Astrocyte of the cerebellum (primary cell): Measurements from ENCODE around the gene ADAMTS17.

ENCODE experiments used
- DNase-seq: peaks from one replicate; pipeline ENCODE4 v3.0.0-alpha.2; 2011; ENCODE audit warnings: low read depth
- H3K4me3 ChIP-seq: 2 replicates; pipeline ENCODE4 v1.5.1; 2011; ENCODE audit warnings: mild to moderate bottlenecking, low read depth, low read length, moderate library complexity
- in situ Hi-C: cut with HindIII; loops from 2 replicates; pipeline ENCODE4 v1.10.0; 2017; ENCODE audit warnings: low sequenced_read_pairs
- TF ChIP-seq, protein P1 (sequence below): IDR thresholded peaks from 2 replicates; pipeline ENCODE4 v1.5.1; 2012; ENCODE audit warnings: low read length, low read depth, moderate library complexity, mild to moderate bottlenecking; ENCODE audit errors: missing control alignments

ADAMTS17 gene

DNA sequence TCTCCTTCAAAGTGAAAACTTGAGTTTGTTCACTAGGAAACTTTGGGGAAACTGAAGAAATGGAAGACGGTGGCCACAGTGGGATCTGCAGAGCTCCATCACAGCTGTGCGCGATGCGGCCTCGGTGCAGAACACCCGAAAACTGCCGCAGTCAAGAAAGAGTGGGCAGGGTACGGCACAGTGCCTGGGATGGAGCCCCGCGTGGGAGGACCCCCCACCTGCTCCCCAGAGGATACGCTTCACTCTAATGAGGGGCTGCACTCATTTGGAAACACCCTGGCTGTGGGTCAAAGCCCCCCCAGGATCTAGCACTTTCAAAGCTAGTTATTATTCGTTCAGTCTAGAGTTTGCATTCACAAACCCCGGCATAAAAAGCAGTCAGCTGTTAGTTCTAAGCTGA lies 9.5 kb downstream of the ADAMTS17 start:
- no peak overlapping the region for H3K4me3 ChIP-seq
- TF ChIP-seq, protein P1, sequence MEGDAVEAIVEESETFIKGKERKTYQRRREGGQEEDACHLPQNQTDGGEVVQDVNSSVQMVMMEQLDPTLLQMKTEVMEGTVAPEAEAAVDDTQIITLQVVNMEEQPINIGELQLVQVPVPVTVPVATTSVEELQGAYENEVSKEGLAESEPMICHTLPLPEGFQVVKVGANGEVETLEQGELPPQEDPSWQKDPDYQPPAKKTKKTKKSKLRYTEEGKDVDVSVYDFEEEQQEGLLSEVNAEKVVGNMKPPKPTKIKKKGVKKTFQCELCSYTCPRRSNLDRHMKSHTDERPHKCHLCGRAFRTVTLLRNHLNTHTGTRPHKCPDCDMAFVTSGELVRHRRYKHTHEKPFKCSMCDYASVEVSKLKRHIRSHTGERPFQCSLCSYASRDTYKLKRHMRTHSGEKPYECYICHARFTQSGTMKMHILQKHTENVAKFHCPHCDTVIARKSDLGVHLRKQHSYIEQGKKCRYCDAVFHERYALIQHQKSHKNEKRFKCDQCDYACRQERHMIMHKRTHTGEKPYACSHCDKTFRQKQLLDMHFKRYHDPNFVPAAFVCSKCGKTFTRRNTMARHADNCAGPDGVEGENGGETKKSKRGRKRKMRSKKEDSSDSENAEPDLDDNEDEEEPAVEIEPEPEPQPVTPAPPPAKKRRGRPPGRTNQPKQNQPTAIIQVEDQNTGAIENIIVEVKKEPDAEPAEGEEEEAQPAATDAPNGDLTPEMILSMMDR, result no peak
- in situ Hi-C loops, result no loop called here
- DNase-seq, result no peak

DNA sequence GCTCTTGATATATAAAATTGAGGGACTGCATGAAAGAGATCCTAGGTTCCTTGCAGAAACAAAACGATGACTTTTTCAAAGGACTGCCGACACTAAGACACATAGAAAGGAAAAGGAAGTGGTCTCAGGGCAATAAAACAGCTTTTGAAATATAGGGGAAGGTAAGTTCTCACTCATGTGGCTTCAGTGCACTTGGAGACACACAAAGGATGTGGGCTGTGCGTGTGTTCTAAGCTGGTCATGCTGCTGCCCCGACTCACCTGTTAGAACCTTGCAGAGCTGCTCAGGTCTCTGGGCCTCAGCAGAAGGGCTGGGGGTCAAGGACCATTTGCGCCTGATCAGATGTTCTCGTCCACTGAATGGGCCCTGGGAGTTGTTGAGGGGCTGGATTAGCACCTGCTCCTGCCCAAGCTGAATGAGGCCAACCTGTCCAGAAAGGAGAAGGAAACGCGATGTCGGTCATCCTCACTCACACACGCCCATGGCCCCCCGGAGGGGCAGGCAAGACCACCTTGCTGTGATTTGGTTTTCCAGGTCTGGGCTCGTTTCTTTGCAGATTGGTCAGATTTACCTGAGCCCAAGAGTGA lies 11.1 kb downstream of the ADAMTS17 start:
- in situ Hi-C loops, result no loop called here
- H3K4me3 ChIP-seq, result no peak overlapping the region
- TF ChIP-seq, protein P1, result no peak
- DNase-seq, result no peak

- TF ChIP-seq, protein P1, result no peak
- no peak overlapping the region for H3K4me3 ChIP-seq
- DNase-seq, result no peak
- in situ Hi-C loops, result no loop called here
Measured at GRCh38 chr15:100330221-100330620, 11.6 kb downstream of the ADAMTS17 start.

DNA sequence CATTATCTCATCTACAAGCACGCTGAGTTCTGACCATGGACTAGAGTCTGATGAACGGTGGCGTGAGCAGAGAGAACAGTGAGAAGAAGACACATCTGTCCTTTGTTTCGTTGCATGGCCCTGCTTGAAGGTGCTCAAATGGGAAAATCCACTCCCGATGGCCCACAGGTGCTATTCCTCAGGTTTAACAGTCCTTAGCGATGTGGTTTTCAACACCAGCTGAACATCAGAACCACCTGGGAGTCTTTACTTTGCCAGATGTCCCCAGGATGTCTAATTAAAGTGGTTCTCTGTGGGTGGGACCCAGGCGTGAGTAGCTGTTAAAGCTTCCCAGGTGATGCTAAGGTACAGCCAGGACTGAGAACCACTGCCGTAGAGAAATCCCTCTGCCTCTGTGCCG lies 13.0 kb downstream of the ADAMTS17 start:
- no peak for DNase-seq
- TF ChIP-seq, protein P1, result no peak
- in situ Hi-C loops, result no loop called here
- no peak overlapping the region for H3K4me3 ChIP-seq

DNA sequence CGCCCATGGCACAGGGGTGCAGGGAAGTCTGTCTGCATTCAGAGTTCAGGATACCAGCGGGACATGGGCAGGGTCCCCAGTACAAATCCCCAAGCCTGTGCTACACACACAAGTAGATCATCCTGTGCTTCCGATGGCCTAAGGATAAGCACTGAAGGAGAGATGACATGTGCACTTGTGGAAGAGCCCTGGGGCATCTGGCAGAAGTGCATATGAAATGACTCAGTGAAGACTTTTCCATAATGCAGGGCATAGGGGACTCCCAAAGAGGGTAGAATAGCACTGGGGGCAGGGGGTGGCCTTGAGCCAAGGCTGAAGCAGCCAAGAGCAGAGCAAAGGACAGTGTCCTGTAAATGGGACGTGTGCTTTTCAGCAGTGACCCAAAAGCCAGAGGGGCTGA lies 22.9 kb downstream of the ADAMTS17 start:
- no peak for DNase-seq
- H3K4me3 ChIP-seq, result no peak overlapping the region
- TF ChIP-seq, protein P1, result no peak
- in situ Hi-C loops, result no loop called here

GRCh38 chr15:100314809-100315400 lies 26.9 kb downstream of the ADAMTS17 start:
- TF ChIP-seq, protein P1, result no peak

More at GRCh38 chr15:100314809-100315400, 26.9 kb downstream of the ADAMTS17 start:
- in situ Hi-C loops, result no loop called here
- no peak overlapping the region for H3K4me3 ChIP-seq
- no peak for DNase-seq
